RWPE2 (cell line): ENCODE data around the gene LRCOL1.
A peak's percentile ranks its signal among the peaks of the same experiment; 100 is the strongest.

ENCODE experiments used
- ATAC-seq: fragments of 200-7000 bp; cut with Tn5 transposase; 3 replicates; pipeline ENCODE4 v1.9.1; 2021; ENCODE audit warnings: low read depth
- DNase-seq: peaks from one replicate; pipeline ENCODE4 v3.0.0-alpha.2; 2020; ENCODE audit warnings: low spot score
- H3K27ac ChIP-seq: fragments of 450-650 bp; 2 replicates; pipeline ENCODE4 v1.5.1; 2017; ENCODE audit warnings: mild to moderate bottlenecking; ENCODE audit not compliant: poor library complexity, severe bottlenecking
- H3K27me3 ChIP-seq: fragments of 250-450 bp; sonication (Bioruptor Pico); 2 replicates; pipeline ENCODE4 v1.5.1; 2021; ENCODE audit warnings: mild to moderate bottlenecking, moderate library complexity; ENCODE audit not compliant: insufficient read depth, poor library complexity, severe bottlenecking
- H3K36me3 ChIP-seq: fragments of 250-450 bp; sonication (Bioruptor Pico); 2 replicates; pipeline ENCODE4 v1.5.1; 2020; ENCODE audit warnings: low read depth, mild to moderate bottlenecking, moderate library complexity
- H3K4me1 ChIP-seq: fragments of 250-450 bp; sonication (Bioruptor Pico); 2 replicates; pipeline ENCODE4 v1.5.1; 2021; ENCODE audit warnings: mild to moderate bottlenecking, moderate library complexity; ENCODE audit not compliant: insufficient read depth, poor library complexity, severe bottlenecking
- H3K4me3 ChIP-seq: fragments of 250-450 bp; sonication (Bioruptor Pico); 2 replicates; pipeline ENCODE4 v1.5.1; 2021; ENCODE audit warnings: mild to moderate bottlenecking, moderate library complexity; ENCODE audit not compliant: severe bottlenecking
- H3K9me3 ChIP-seq: fragments of 250-450 bp; sonication (Bioruptor Pico); 2 replicates; pipeline ENCODE4 v1.5.1; 2021; ENCODE audit warnings: mild to moderate bottlenecking, moderate library complexity; ENCODE audit not compliant: severe bottlenecking
- TF ChIP-seq, protein P1 (sequence below): fragments of 450-650 bp; IDR thresholded peaks from one replicate; pipeline ENCODE4 v1.5.1; 2017; ENCODE audit warnings: mild to moderate bottlenecking, moderate library complexity; ENCODE audit not compliant: poor library complexity, severe bottlenecking

Gene LRCOL1

DNA sequence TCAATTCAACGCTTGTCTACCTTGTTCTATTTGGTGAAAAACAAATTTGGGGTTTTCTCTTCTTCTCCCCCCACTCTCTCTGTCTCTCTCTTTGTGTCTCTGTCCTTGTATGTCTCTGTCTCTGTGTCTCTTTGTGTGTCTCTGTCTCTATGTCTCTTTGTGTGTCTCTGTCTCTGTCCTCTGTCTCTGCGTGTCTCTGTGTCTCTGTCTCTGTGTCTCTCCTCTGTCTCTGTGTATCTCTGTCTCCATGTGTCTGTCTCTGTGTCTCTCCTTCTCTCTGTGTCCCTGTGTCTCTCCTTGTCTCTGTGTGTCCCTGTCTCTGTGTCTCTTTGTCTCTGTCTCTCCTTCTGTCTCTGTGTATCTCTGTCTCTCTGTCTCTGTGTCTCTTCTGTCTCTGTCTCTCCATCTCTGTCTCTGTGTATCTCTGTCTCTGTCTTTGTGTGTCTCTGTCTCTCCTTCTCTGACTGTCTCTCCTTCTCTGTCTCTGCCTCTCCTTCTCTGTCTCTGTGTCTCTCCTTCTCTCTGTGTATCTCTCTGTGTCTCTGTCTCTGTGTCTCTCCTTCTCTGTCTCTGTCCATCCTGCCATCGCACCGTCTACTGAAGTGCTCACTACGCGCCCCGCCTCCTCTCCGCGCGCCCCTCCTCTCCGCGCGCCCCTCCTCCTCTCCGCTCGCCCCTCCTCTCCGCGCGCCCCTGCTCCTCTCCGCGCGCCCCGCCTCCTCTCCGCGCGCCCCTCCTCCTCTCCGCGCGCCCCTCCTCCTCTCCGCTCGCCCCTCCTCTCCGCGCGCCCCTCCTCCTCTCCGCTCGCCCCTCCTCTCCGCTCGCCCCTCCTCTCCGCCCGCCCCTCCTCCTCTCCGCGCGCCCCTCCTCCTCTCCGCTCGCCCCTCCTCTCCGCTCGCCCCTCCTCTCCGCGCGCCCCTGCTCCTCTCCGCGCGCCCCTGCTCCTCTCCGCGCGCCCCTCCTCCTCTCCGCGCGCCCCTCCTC lies 12.8 kb downstream of the LRCOL1 start:
- H3K36me3 ChIP-seq = no peaks in the 10 kb centered on the region
- TF ChIP-seq, protein P1, sequence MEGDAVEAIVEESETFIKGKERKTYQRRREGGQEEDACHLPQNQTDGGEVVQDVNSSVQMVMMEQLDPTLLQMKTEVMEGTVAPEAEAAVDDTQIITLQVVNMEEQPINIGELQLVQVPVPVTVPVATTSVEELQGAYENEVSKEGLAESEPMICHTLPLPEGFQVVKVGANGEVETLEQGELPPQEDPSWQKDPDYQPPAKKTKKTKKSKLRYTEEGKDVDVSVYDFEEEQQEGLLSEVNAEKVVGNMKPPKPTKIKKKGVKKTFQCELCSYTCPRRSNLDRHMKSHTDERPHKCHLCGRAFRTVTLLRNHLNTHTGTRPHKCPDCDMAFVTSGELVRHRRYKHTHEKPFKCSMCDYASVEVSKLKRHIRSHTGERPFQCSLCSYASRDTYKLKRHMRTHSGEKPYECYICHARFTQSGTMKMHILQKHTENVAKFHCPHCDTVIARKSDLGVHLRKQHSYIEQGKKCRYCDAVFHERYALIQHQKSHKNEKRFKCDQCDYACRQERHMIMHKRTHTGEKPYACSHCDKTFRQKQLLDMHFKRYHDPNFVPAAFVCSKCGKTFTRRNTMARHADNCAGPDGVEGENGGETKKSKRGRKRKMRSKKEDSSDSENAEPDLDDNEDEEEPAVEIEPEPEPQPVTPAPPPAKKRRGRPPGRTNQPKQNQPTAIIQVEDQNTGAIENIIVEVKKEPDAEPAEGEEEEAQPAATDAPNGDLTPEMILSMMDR = no peak
- H3K9me3 ChIP-seq = no peaks in the 10 kb centered on the region
- peak overlapping the region; percentile 15 for H3K4me3 ChIP-seq
- ATAC-seq = no peak
- no peak for DNase-seq
- no peak overlapping the region for H3K27ac ChIP-seq
- H3K4me1 ChIP-seq = no peaks in the 10 kb centered on the region
- peaks cover 17% of the 10 kb centered on the region for H3K27me3 ChIP-seq

DNA sequence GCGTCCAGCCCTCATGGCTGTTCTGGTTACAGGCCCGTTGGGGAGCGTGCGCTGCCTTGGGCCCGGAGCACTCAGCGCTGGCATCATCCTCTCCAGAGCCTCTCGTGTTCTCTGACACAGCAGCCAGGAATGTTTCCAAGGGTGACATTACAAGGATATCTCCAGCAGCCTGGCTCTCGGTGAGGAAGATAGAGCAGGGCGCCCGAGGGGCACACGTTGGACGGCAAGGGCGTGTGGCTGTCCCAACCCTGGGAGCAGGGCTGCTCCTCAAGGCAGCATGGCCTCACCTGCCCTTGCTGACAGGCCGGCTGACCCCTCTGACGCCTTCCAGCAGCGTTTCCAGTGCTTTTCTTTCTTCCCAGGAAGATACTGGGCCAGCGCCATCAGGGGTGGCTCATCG lies 14.4 kb downstream of the LRCOL1 start:
- peaks cover 5% of the 10 kb centered on the region for H3K27me3 ChIP-seq
- no peak overlapping the region for H3K27ac ChIP-seq
- no peak overlapping the region for H3K4me3 ChIP-seq
- ATAC-seq = no peak
- no peaks in the 10 kb centered on the region for H3K4me1 ChIP-seq
- DNase-seq = no peak
- TF ChIP-seq, protein P1 = no peak
- H3K9me3 ChIP-seq = no peaks in the 10 kb centered on the region
- no peaks in the 10 kb centered on the region for H3K36me3 ChIP-seq

DNA sequence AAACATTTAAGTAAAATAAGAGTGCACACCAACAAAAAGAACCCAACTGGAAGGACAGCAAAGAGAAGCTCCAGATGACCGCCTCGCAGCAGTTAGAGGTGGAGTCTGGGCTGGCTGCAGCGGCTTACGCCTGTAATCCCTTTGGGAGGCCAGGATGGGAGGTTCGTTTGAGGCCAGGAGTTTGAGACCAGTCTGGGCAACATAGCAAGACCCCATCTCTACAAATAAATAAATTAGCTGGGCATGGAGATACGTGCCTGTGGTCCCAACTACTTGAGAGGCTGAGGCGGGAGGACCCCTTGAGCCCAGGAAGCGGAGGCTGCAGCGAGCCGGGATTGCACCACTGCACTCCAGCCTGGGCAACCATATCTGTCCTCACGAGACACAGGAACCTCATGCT lies 15.2 kb downstream of the LRCOL1 start:
- H3K27ac ChIP-seq = no peak overlapping the region
- ATAC-seq (no peak), DNase-seq (no peak)
- no peaks in the 10 kb centered on the region for H3K4me1 ChIP-seq
- H3K27me3 ChIP-seq = no peaks in the 10 kb centered on the region
- H3K4me3 ChIP-seq = no peak overlapping the region
- TF ChIP-seq, protein P1 = no peak
- H3K36me3 ChIP-seq = no peaks in the 10 kb centered on the region
- no peaks in the 10 kb centered on the region for H3K9me3 ChIP-seq

DNA sequence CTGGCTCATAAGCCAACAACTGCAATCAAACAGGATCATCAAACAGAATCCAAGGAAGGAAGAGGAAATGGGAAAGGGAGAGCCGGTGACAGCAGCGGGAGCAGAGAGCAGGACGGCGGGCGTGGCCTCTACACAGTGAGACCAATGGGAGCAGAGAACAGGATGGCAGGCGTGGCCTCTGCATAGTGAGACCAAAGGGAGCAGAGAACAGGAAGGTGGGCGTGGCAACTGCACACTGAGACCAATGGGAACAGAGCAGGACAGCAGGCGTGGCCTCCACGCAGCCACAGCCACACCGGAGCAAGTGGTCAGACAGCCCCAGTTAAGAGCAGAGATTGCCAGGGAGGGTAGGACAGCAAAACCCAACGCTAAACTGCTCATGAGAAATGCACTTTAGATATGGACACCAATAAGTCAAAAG lies 16.4 kb downstream of the LRCOL1 start:
- no peak overlapping the region for H3K4me3 ChIP-seq
- no peak overlapping the region for H3K27ac ChIP-seq
- ATAC-seq (peak; percentile 99), DNase-seq (peak; percentile 97)
- H3K36me3 ChIP-seq = no peaks in the 10 kb centered on the region
- no peaks in the 10 kb centered on the region for H3K9me3 ChIP-seq
- H3K27me3 ChIP-seq = no peaks in the 10 kb centered on the region
- TF ChIP-seq, protein P1 = no peak
- H3K4me1 ChIP-seq = no peaks in the 10 kb centered on the region

DNA sequence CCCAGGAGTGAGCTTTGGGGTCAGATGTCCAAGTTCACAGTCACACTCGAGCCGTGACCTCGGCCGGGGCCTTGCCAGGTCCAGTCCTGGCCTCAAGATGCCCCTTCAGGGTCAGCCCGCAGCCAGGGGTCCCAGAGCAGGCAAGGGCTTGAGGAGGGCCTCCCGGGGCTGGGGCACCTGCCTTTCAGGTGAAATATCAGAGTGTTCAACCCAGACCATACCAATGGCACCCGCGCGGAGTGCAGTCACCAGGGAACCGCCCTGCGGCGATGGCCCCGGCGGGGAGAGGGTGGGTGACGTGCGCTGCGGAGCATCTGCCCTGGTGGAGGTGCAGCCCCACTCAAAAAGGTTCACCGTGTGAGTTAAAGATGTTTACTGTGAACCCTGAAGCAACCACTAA lies 16.9 kb downstream of the LRCOL1 start:
- Histone ChIP-seq H3K27me3 (no peaks in the 10 kb centered on the region), H3K36me3 (no peaks in the 10 kb centered on the region), H3K9me3 (no peaks in the 10 kb centered on the region), H3K27ac (no peak overlapping the region), H3K4me3 (no peak overlapping the region), H3K4me1 (no peaks in the 10 kb centered on the region)
- no peak for DNase-seq
- TF ChIP-seq, protein P1 = no peak
- no peak; the same call in 2 of the 3 replicates for ATAC-seq
